SU-DHL-6 (cell line): ENCODE data around the gene ATXN1L.
"Not testable (repeated sequence)": the region's sequence is repeated elsewhere in the genome, so short reads cannot be mapped to it uniquely, and the experiment has no call there.

Experiments
- H2AFZ ChIP-seq: fragments of 200-600 bp; sonication (generic); 2 replicates; pipeline ENCODE4 v1.6.1; 2014; ENCODE audit warnings: low read depth, mild to moderate bottlenecking, moderate library complexity, mixed read lengths, antibody characterized with exemption, low read length; ENCODE audit not compliant: severe bottlenecking
- H3F3A ChIP-seq: fragments of 200-600 bp; shearing (Covaris generic); 2 replicates; pipeline ENCODE4 v1.6.0; 2016; ENCODE audit warnings: antibody characterized with exemption, mild to moderate bottlenecking; ENCODE audit not compliant: insufficient read depth
- H3K27ac ChIP-seq: fragments of 200-600 bp; sonication (generic); 2 replicates; pipeline ENCODE4 v1.5.1; 2016; ENCODE audit warnings: low read depth, mild to moderate bottlenecking, low read length, moderate library complexity, mixed read lengths
- H3K27me3 ChIP-seq: fragments of 200-600 bp; sonication (generic), shearing (Covaris generic); 2 replicates; pipeline ENCODE4 v1.6.0; 2014; ENCODE audit warnings: mild to moderate bottlenecking, low read length
- H3K36me3 ChIP-seq: fragments of 200-600 bp; sonication (generic); 2 replicates; pipeline ENCODE4 v1.6.1; 2014; ENCODE audit warnings: mild to moderate bottlenecking, low read length, mixed read lengths
- H3K4me2 ChIP-seq: fragments of 300-600, 200-600 bp; shearing (Covaris generic), sonication (generic); 2 replicates; pipeline ENCODE4 v1.6.0; 2014; ENCODE audit warnings: low read length, low read depth, mild to moderate bottlenecking; ENCODE audit not compliant: poor library complexity, severe bottlenecking
- H3K4me3 ChIP-seq: fragments of 200-600 bp; sonication (generic); 2 replicates; pipeline ENCODE4 v1.5.1; 2014; ENCODE audit warnings: antibody characterized with exemption, low read length, mild to moderate bottlenecking, mixed read lengths; ENCODE audit not compliant: insufficient read depth, poor library complexity, severe bottlenecking
- H3K79me2 ChIP-seq: fragments of 200-600 bp; sonication (generic); 2 replicates; pipeline ENCODE4 v1.6.1; 2014; ENCODE audit warnings: mild to moderate bottlenecking, low read length, moderate library complexity; ENCODE audit not compliant: insufficient read depth
- H3K9ac ChIP-seq: fragments of 200-600 bp; sonication (generic); 2 replicates; pipeline ENCODE4 v1.7.0; 2014; ENCODE audit warnings: mild to moderate bottlenecking, low read length
- H3K9me2 ChIP-seq: fragments of 200-600 bp; sonication (generic); replicated peaks from 2 replicates; pipeline ENCODE4 v1.6.1; 2014; ENCODE audit warnings: low read length; ENCODE audit not compliant: insufficient read depth
- H3K9me3 ChIP-seq: fragments of 200-600 bp; sonication (generic); 2 replicates; pipeline ENCODE4 v1.6.1; 2014; ENCODE audit warnings: low read length, mixed read lengths; ENCODE audit not compliant: insufficient read depth
- H4K20me1 ChIP-seq: fragments of 200-600 bp; sonication (generic); 2 replicates; pipeline ENCODE4 v1.6.1; 2014; ENCODE audit warnings: low read depth, mild to moderate bottlenecking, antibody characterized with exemption, low read length, moderate library complexity, mixed read lengths
- CTCF ChIP-seq: fragments of 200-600 bp; sonication (generic); IDR thresholded peaks from one replicate; pipeline ENCODE4 v1.5.1; 2017; ENCODE audit warnings: antibody characterized with exemption, mild to moderate bottlenecking, low read length, moderate library complexity; ENCODE audit not compliant: insufficient read depth, poor library complexity, severe bottlenecking
- EZH2phosphoT487 ChIP-seq: fragments of 200-600 bp; sonication (generic), shearing (Covaris generic); conservative IDR thresholded peaks from 2 replicates; pipeline ENCODE4 v1.6.1; 2018; ENCODE audit warnings: mild to moderate bottlenecking, antibody characterized with exemption, low read length, moderate library complexity, mixed read lengths

ATXN1L gene

GRCh38 chr16:71807905-71808592 lies 37.7 kb upstream of the ATXN1L start:
- H4K20me1 ChIP-seq = no peaks in the 10 kb centered on the region
- H3K9me3 ChIP-seq = no peaks in the 10 kb centered on the region
- peaks cover 5% of the 10 kb centered on the region; the same call in 1 of the 2 replicates for H3F3A ChIP-seq
- TF ChIP-seq EZH2phosphoT487 (no peak), CTCF (no peak)
- no peaks in the 10 kb centered on the region for H3K36me3 ChIP-seq
- H3K9ac ChIP-seq = peak overlapping the region; percentile 81
- H3K79me2 ChIP-seq = peaks cover 56% of the 10 kb centered on the region
- no peaks in the 10 kb centered on the region for H3K27me3 ChIP-seq
- H3K4me2 ChIP-seq = peak overlapping the region; percentile 97
- H3K4me3 ChIP-seq = peak overlapping the region; percentile 77
- H3K9me2 ChIP-seq = no peaks in the 10 kb centered on the region
- peak overlapping the region; percentile 96 for H2AFZ ChIP-seq
- H3K27ac ChIP-seq = peak overlapping the region; percentile 86

- H3K4me2 ChIP-seq = peak within 1 kb of the TSS; percentile 97
- peak within 1 kb of the TSS; percentile 96 for H2AFZ ChIP-seq
- H3K79me2 ChIP-seq = peaks cover 48% of the 10 kb centered on the region
- no peaks in the 10 kb centered on the region for H3K9me2 ChIP-seq
- TF ChIP-seq CTCF (no peak), EZH2phosphoT487 (no peak)
- peaks cover 5% of the 10 kb centered on the region; the same call in 1 of the 2 replicates for H3F3A ChIP-seq
- no peaks in the 10 kb centered on the region for H3K36me3 ChIP-seq
- H3K9ac ChIP-seq = peak within 1 kb of the TSS; percentile 81
- H3K4me3 ChIP-seq = peak within 1 kb of the TSS; percentile 80
- H3K9me3 ChIP-seq = no peaks in the 10 kb centered on the region
- peak within 1 kb of the TSS; percentile 86 for H3K27ac ChIP-seq
- no peaks in the 10 kb centered on the region for H3K27me3 ChIP-seq
- no peaks in the 10 kb centered on the region for H4K20me1 ChIP-seq
Observed at GRCh38 chr16:71808593-71809459, 37.0 kb upstream of the ATXN1L start, which contains the start of gene AP1G1. TSS of gene AP1G1 (minus strand) at chr16:71808834. CDS start at chr16:71789479, 19,355 bp downstream.

GRCh38 chr16:71810155-71810530 lies 35.6 kb upstream of the ATXN1L start:
- not testable (repeated sequence) for H3K27me3 ChIP-seq, H3K36me3 ChIP-seq, H3K4me3 ChIP-seq, H3K9ac ChIP-seq, H3K27ac ChIP-seq, H2AFZ ChIP-seq, H3F3A ChIP-seq, H3K4me2 ChIP-seq, H3K9me3 ChIP-seq, H3K9me2 ChIP-seq, H4K20me1 ChIP-seq
- peaks cover 35% of the 10 kb centered on the region for H3K79me2 ChIP-seq
